HG03066 (cell line): ENCODE results near the gene CYP2E1.
"Not testable (repeated sequence)": the region's sequence is repeated elsewhere in the genome, so short reads cannot be mapped to it uniquely, and the experiment has no call there.

Experiments
- ATAC-seq: cut with Tn5 transposase; IDR thresholded peaks from one replicate; pipeline ENCODE4 v1.9.1; 2021; ENCODE audit warnings: low read depth; ENCODE audit not compliant: unreplicated experiment

The CYP2E1 gene

GRCh38 chr10:133568831-133569527 is 41.8 kb downstream of the CYP2E1 start:
- not testable (repeated sequence) for ATAC-seq

- not testable (repeated sequence) for ATAC-seq
Observed at GRCh38 chr10:133569801-133570200, 42.6 kb downstream of the CYP2E1 start.

GRCh38 chr10:133572055-133572454 is 44.9 kb downstream of the CYP2E1 start:
- not testable (repeated sequence) for ATAC-seq

GRCh38 chr10:133573460-133573859 is 46.3 kb downstream of the CYP2E1 start:
- ATAC-seq = not testable (repeated sequence)

GRCh38 chr10:133577037-133577436 is 49.9 kb downstream of the CYP2E1 start:
- ATAC-seq = not testable (repeated sequence)
